HG02943 (cell line): Measurements from ENCODE around the gene LBX1.

Experiments
- ATAC-seq: cut with Tn5 transposase; IDR thresholded peaks from one replicate; pipeline ENCODE4 v1.9.1; 2021; ENCODE audit warnings: mild to moderate bottlenecking, low read depth, moderate library complexity; ENCODE audit not compliant: unreplicated experiment

LBX1 gene

GRCh38 chr10:101229266-101230182 is at the start of gene LBX1:
Gene LBX1 (minus strand): TSS chr10:101229463. CDS start chr10:101228815, 648 bp downstream.
- no peak for ATAC-seq

- no peak for ATAC-seq
Measured at GRCh38 chr10:101273741-101274140, 44.5 kb upstream of the LBX1 start.

GRCh38 chr10:101273330-101273729 is 44.1 kb upstream of the LBX1 start:
- ATAC-seq, result no peak

- ATAC-seq, result no peak
Measured at GRCh38 chr10:101272229-101272868, 43.1 kb upstream of the LBX1 start.

- no peak for ATAC-seq
Measured at GRCh38 chr10:101270763-101271162, 41.5 kb upstream of the LBX1 start.

GRCh38 chr10:101267776-101268175 is 38.5 kb upstream of the LBX1 start:
- ATAC-seq, result no peak

GRCh38 chr10:101267290-101267680 is 38.0 kb upstream of the LBX1 start:
- no peak for ATAC-seq

GRCh38 chr10:101266381-101267289 is 37.4 kb upstream of the LBX1 start:
- no peak for ATAC-seq

- no peak for ATAC-seq
Measured at GRCh38 chr10:101263150-101263752, 34.0 kb upstream of the LBX1 start.

GRCh38 chr10:101262147-101262546 is 32.9 kb upstream of the LBX1 start:
- ATAC-seq, result no peak

- ATAC-seq, result no peak
Measured at GRCh38 chr10:101261702-101262101, 32.4 kb upstream of the LBX1 start.

- no peak for ATAC-seq
Measured at GRCh38 chr10:101260764-101261481, 31.7 kb upstream of the LBX1 start.

- no peak for ATAC-seq
Measured at GRCh38 chr10:101258179-101258885, 29.1 kb upstream of the LBX1 start.

GRCh38 chr10:101257491-101257890 is 28.2 kb upstream of the LBX1 start:
- no peak for ATAC-seq

GRCh38 chr10:101257084-101257483 is 27.8 kb upstream of the LBX1 start:
- ATAC-seq, result no peak

- no peak for ATAC-seq
Measured at GRCh38 chr10:101256387-101256786, 27.1 kb upstream of the LBX1 start.

GRCh38 chr10:101250136-101250535 is 20.9 kb upstream of the LBX1 start:
- no peak for ATAC-seq

- ATAC-seq, result no peak
Measured at GRCh38 chr10:101249171-101249581, 19.9 kb upstream of the LBX1 start.

- ATAC-seq, result no peak
Measured at GRCh38 chr10:101246639-101247038, 17.4 kb upstream of the LBX1 start.
